Renal pelvis (tissue), 4 donors: Measurements from ENCODE around the gene NOXRED1. TPM values are rescaled to one million over a fixed set of nuclear protein-coding genes. Genes with fewer than 3 reads are reported as not detected.

ENCODE experiments used
- DNase-seq: peaks from one replicate; pipeline ENCODE4 v3.0.0-alpha.2; 2013
- polyA plus RNA-seq, 3 donors: library from polyadenylated mRNA; unstranded; fragments of 120-200 nt; gene quantifications; one replicate each; pipeline ENCODE4 v1.2.1, GENCODE V29; 2013; ENCODE audit not compliant: insufficient read length in 3 of 3

NOXRED1 gene
- polyA plus RNA-seq, 3 donors: 2.0 to 4.5 (median 2.8) TPM

DNA sequence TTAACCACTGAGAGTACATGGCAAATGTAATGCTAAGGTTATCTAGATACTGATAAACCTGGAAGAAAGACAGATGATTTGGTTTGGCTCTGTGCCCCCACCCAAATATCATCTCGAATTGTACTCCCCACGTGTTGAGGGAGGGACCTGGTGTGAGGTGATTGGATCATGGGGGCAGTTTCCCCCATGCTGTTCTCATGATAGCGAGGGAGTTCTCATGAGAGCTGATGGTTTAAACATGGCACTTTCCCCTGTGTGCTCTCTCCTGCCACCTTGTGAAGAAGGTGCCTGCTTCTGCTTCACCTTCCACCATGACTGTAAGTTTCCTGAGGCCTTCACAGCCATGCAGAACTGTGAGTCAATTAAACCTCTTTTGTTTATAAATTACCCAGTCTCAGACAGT is 14.2 kb downstream of the NOXRED1 start:
- DNase-seq: no peak

GRCh38 chr14:77407158-77407557 is 16.2 kb downstream of the NOXRED1 start:
- no peak for DNase-seq

GRCh38 chr14:77406718-77407117 is 16.6 kb downstream of the NOXRED1 start:
- peak; percentile 5 for DNase-seq

GRCh38 chr14:77406086-77406485 is 17.2 kb downstream of the NOXRED1 start:
- no peak for DNase-seq

DNA sequence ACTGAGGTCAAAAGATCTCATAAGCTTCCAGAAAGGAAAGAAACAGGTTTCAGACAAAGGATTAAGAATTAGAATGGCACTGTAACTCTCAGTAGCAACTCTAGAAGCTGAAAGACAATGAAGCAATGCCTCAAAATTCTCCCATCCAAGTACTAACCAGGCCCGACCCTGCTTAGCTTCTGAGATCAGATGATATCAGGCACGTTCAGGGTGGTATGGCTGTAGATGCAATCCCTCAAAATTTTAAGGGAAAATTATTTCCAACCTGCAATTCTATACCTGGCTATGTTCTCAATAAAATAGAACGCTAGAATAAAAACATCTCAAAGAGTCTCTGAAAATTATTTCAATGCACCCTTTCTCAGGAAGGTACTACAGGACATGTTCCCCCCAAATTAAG is 19.6 kb downstream of the NOXRED1 start:
- no peak for DNase-seq

GRCh38 chr14:77400216-77400615 is 23.1 kb downstream of the NOXRED1 start:
- no peak for DNase-seq

DNA sequence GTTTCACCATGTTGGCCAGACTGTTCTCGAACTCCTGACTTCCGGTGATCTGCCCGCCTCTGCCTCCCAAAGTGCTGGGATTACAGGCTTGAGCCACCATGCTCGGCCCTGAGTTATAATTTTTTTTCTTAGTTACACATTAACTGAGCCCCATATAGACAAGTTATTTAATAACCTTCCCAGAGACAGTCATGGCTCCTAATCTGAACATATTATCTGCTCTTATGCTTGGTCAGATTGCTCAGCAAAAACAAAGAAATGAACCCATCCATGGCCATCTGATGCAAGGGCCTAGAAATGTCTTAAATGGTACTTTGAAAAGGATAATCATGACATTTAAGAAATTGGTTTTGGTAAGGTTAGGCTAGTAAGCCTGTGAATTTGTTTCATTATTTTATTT is 33.1 kb downstream of the NOXRED1 start:
- no peak for DNase-seq

GRCh38 chr14:77378701-77379100 is 44.6 kb downstream of the NOXRED1 start:
- DNase-seq: no peak

GRCh38 chr14:77377502-77377844 is 45.9 kb downstream of the NOXRED1 start:
- no peak for DNase-seq

GRCh38 chr14:77376771-77377501 is 46.4 kb downstream of the NOXRED1 start, which contains the start of the genes SAMD15 and TMED8:
Gene SAMD15 (plus strand): TSS chr14:77377379. CDS start chr14:77377419, 40 bp downstream.
Gene TMED8 (minus strand): TSS chr14:77377094. CDS start chr14:77377053, 41 bp downstream.
- DNase-seq: peak; percentile 87

DNA sequence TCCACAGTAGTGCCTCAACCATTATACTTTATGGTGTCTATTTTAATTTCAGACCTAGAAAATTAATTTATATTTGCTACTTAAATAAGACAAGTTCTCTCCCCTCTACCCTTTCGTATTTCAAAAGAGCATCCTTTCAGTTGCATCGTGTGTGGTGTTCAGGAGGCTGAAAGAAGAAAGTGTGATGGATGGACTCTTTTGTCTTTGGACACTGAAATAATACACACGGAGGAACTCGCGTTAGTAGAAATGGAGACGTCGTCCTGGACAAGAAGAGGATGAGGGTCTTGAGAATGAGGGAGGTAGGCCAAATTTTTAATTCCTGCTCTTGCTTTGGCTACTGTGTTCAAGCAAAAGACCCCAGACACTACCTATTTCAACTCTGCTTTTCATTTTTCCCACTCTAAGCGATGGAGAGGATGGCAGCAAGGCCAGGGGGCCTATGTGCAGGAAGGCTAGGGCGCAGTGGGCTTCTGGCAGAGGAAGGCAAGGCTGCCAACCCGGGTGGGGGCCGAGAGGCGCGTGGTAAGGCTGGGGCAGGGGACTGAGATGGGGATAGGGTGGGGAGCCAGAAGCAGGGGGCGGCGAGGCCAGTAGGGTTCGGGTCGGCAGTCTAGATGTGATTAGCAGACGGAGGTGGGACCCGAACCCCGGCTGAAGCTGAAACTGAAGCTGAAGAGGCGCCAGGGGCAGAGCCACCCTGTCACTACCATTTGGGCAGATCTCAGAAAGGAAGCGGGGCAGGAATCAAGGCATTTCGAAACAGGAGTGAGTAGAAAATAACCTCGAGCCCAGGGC is 47.2 kb downstream of the NOXRED1 start:
- DNase-seq: no peak

- no peak for DNase-seq
Measured at GRCh38 chr14:77375164-77375950, 48.0 kb downstream of the NOXRED1 start.

- DNase-seq: no peak
Measured at GRCh38 chr14:77372304-77372841, 51.0 kb downstream of the NOXRED1 start.

GRCh38 chr14:77369285-77369684 is 54.0 kb downstream of the NOXRED1 start:
- no peak for DNase-seq

DNA sequence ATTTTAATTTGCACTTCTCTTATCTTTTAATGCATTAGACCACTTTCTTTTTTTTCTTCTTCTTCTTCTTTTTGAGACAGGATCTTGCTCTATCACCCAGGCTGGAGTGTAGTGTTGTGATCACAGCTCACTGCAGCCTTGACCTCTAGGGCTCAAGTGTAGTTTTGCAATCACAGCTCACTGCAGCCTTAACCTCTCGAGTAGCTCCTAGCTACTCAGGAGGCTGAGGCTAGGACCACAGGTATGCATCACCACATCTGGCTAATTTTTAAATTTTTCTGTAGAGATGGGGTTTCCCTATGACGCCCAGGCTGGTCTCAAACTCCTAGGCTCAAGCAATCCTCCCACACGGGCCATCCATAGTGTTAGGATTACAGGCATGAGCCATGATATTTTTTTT is 59.2 kb downstream of the NOXRED1 start:
- DNase-seq: no peak

DNA sequence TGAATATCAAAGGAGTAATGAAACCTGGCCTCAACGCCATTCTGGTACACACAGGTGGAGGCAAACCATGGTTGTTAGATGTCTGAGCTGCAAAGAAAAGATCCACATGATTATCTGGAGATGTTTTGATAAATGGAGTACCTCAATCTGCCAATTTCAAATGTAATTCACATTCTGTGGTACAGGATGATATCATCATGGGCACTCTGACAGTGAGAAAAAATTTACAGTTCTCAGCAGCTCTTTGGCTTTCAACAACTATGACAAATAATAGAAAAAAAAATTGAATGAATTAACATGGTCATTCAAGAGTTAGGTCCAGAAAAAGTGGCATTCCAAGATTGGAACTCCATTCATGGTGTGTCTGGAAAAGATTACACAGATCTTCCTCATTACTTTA is 63.7 kb downstream of the NOXRED1 start:
- no peak for DNase-seq

GRCh38 chr14:77356899-77357298 is 66.4 kb downstream of the NOXRED1 start:
- no peak for DNase-seq

DNA sequence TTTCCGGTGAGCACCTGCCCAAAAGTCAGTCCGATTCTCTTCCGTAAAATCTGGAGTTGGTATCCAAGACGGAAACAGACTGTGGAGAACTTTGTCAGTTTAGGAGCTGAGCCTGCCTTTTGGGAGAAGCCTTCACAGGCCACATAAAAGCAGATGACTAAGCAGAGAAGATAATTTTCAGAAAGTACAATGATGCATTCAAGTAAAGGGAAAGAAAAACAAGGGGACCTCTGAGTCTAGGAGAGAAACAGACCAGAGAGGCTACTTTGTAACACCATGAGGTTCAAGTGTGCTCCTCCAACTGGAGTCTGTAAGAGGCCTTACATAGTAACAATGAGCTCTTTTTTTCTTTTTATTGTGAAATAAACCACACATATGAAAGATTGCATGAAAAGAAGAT is 67.5 kb downstream of the NOXRED1 start:
- DNase-seq: no peak

DNA sequence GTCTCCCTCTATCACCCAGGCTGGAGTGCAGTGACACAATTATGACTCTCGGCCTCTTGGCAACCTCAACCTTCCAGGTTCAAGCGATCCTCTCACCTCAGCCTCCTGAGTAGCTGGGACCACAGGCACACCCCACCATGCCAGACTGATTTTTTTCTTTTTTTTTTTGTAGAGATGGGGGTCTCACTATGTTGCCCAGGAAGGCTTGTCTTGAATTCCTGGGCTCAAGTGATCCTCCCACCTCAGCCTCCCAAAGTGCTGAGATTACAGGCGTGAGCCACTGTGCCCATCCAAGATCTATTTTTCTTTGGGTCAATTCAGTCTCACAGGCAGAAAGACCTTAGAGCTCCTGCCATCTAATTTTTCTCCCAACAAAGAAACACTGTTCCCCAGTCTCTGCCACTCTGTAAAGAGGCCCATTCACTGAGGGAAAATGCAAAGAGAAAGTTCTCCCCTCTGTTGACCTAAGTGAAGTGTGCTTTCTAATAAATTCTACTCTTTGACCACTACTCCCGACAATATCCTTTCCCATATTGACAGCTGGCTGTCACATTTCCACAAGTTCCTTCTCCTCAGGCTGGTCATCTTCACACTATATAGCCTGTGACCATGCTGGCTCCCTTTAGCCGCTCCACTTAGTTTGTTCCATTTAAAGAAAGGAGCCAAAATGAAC is 69.7 kb downstream of the NOXRED1 start:
- no peak for DNase-seq

DNA sequence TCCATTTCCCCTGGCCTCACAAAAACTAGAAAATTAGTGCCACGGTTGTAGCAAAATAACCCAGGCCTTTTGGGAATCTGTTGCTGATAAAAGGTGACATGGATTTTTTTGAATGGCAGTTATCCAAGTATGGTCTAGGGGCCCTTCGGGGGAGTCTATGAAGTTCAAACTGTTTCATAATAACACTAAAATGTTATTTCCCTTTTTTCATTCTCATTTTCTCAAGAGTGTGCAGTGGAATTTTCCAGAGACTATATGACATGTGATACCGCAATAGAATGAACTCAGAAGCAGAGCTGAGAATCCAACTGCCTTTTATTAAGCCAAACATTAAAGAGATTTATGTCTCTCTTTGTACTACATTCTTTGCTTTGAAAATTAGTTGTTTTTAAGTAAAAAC is 75.6 kb downstream of the NOXRED1 start:
- peak; percentile 35 for DNase-seq

DNA sequence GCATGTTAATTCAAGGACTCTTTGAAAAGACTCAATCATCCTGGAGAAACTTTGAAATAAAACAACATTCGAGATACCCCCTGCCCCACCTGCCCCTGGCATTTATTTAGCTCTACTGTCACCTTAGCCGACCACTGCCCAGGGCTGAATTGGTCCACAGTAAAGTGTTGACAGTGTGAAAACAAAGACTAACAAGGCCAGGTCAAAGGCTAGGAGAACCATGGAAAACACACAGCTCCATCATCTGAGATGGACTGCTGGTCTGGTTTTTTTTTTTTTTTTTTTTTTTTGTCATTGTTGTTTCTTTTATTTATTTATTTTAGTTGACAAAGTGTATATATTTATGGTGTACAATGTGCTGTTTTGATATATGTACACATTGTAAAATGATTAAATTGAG is 76.8 kb downstream of the NOXRED1 start:
- no peak for DNase-seq
